ENCODE data around the gene ITGA1. TPM values are rescaled to one million over a fixed set of nuclear protein-coding genes. Genes with fewer than 3 reads are reported as not detected.
A peak's percentile ranks its signal among the peaks of the same experiment; 100 is the strongest.

The ITGA1 gene
- total and polyA plus RNA-seq, 2 of the 8 experiments (the other 6 are each of a cell fraction or from before 2014, with no cell fraction given), result 2.3 to 9.0 TPM

DNA sequence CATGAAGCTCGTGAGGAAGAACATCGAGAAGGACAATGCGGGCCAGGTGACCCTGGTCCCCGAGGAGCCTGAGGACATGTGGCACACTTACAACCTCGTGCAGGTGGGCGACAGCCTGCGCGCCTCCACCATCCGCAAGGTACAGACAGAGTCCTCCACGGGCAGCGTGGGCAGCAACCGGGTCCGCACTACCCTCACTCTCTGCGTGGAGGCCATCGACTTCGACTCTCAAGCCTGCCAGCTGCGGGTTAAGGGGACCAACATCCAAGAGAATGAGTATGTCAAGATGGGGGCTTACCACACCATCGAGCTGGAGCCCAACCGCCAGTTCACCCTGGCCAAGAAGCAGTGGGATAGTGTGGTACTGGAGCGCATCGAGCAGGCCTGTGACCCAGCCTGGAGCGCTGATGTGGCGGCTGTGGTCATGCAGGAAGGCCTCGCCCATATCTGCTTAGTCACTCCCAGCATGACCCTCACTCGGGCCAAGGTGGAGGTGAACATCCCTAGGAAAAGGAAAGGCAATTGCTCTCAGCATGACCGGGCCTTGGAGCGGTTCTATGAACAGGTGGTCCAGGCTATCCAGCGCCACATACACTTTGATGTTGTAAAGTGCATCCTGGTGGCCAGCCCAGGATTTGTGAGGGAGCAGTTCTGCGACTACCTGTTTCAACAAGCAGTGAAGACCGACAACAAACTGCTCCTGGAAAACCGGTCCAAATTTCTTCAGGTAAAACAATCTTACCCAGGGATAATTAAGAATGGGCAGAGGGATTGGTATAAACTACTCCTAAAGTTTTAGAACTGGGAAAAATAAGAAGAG lies 12.9 kb downstream of the ITGA1 start (continued):
- TF ChIP-seq, protein P1, sequence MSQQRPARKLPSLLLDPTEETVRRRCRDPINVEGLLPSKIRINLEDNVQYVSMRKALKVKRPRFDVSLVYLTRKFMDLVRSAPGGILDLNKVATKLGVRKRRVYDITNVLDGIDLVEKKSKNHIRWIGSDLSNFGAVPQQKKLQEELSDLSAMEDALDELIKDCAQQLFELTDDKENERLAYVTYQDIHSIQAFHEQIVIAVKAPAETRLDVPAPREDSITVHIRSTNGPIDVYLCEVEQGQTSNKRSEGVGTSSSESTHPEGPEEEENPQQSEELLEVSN (IDR thresholded peaks at IDR 0.05), result peak; percentile 43; the same call in 1 of the 2 replicates
- TF ChIP-seq MAFK (IDR thresholded peaks at IDR 0.05; ENCODE audit: low read depth, low read length) (peak; percentile 70; the same call in 1 of the 2 replicates), PHF8 (conservative IDR thresholded peaks at IDR 0.05; ENCODE audit: low read depth, low read length) (no peak; the same call in none of the 2 replicates), SAP30 (IDR thresholded peaks at IDR 0.05; ENCODE audit: insufficient read depth, insufficient replicate concordance, low read length) (peak; percentile 90), NANOG (IDR thresholded peaks at IDR 0.05; ENCODE audit: insufficient read depth, low read depth, low read length, poor library complexity, severe bottlenecking) (no peak), TBP (IDR thresholded peaks at IDR 0.05; ENCODE audit: low read depth, low read length) (peak; percentile 56; the same call in 1 of the 2 replicates), POLR2AphosphoS5 (IDR thresholded peaks at IDR 0.05; ENCODE audit: low read depth, low read length) (peak; percentile 83), TEAD4 (IDR thresholded peaks at IDR 0.05; ENCODE audit: low read depth, low read length) (0 out of 2 replicates have a peak, but pooled peaks have one; percentile 2), HDAC6 (IDR thresholded peaks at IDR 0.05; ENCODE audit: low read depth, low read length) (no peak), KDM4A (IDR thresholded peaks at IDR 0.05; ENCODE audit: low read depth, low read length, severe bottlenecking) (peak; percentile 25), SIRT6 (IDR thresholded peaks at IDR 0.05; ENCODE audit: low read length) (no peak)
